ENCODE measurements around the gene MLN. TPM values are rescaled to one million over a fixed set of nuclear protein-coding genes. Genes with fewer than 3 reads are reported as not detected.

The MLN gene
- total and polyA plus RNA-seq, 2 of the 4 experiments (the other 2 are of a cell fraction): not detected

- WGBS, 2 experiments (ENCODE audit: extremely low coverage in 2 of 2, insufficient read length in 1 of 2): 40% methylated on average over 3 of the region's 8 CpGs; no CpG with 5 or more reads in 1 of the 2 experiments
- dilution Hi-C loops (cut with HindIII; ENCODE audit: low sequenced_read_pairs, unreplicated experiment): no loop called here
- Histone ChIP-seq H3K27me3 (ENCODE audit: control insufficient read depth, insufficient read depth, low read length) (peaks cover 40% of the 10 kb centered on the region), H3K9ac (ENCODE audit: low read depth, low read length) (no peak overlapping the region), H4K20me1 (ENCODE audit: insufficient read depth, low read length) (no peaks in the 10 kb centered on the region), H3K9me3 (ENCODE audit: control insufficient read depth, insufficient read depth, low read length) (no peaks in the 10 kb centered on the region), H2BK5ac (ENCODE audit: low read depth, low read length, poor library complexity, severe bottlenecking) (no peak overlapping the region), H2AK5ac (ENCODE audit: low read depth, low read length) (no peak overlapping the region; the same call in 1 of the 2 replicates), H3K56ac (ENCODE audit: extremely low read depth, insufficient read depth, low read length) (no peak overlapping the region), H2BK15ac (ENCODE audit: low read depth, low read length) (no peak overlapping the region), H3K14ac (replicated peaks; ENCODE audit: low read depth, low read length) (no peak overlapping the region), H3K4ac (ENCODE audit: low read depth, low read length) (no peak overlapping the region), H4K91ac (ENCODE audit: insufficient read depth, low read depth, low read length) (no peak overlapping the region), H3K4me3 (ENCODE audit: insufficient read depth, low read depth, low read length) (no peak overlapping the region), H3K23ac (ENCODE audit: low read depth, low read length) (no peak overlapping the region), H3K36me3 (ENCODE audit: control insufficient read depth, insufficient read depth, low read length) (no peaks in the 10 kb centered on the region), H2BK20ac (ENCODE audit: low read depth, low read length) (no peak overlapping the region), H3K4me1 (ENCODE audit: control insufficient read depth, insufficient read depth, low read length) (no peaks in the 10 kb centered on the region), H3K27ac (ENCODE audit: insufficient read depth, low read length) (no peak overlapping the region), H4K5ac (ENCODE audit: low read depth, low read length) (no peak overlapping the region), H3K79me1 (ENCODE audit: low read depth in 1 of 2, low read length in 2 of 2) (no peaks in the 10 kb centered on the region), H4K8ac (ENCODE audit: low read depth in 2 of 2, low read length in 2 of 2) (no peak overlapping the region), H2AFZ (replicated peaks; ENCODE audit: low read length, poor library complexity) (peak overlapping the region; percentile 49), H3K4me2 (ENCODE audit: low read depth, low read length) (no peak overlapping the region), H3K9me1 (ENCODE audit: insufficient read depth, low read length) (no peaks in the 10 kb centered on the region), H3K18ac (ENCODE audit: low read depth, low read length) (no peak overlapping the region), H2AK9ac (replicated peaks; ENCODE audit: low read depth, low read length, poor library complexity) (no peak overlapping the region), H2BK120ac (ENCODE audit: low read depth, low read length) (no peak overlapping the region)
- in situ Hi-C loops (cut with MboI; ENCODE audit: low sequenced_read_pairs): no loop called here
- TF ChIP-seq BHLHE40 (IDR thresholded peaks at IDR 0.05; ENCODE audit: low read depth, low read length) (no peak), CTCF (conservative IDR thresholded peaks at IDR 0.05; ENCODE audit: low read depth, low read length) (peak; percentile 35), MAFK (IDR thresholded peaks at IDR 0.05; ENCODE audit: low read depth, low read length) (no peak), MAZ (IDR thresholded peaks at IDR 0.05; ENCODE audit: borderline replicate concordance, low read depth, low read length) (no peak), NFE2L2 (IDR thresholded peaks at IDR 0.05; ENCODE audit: low read depth, low read length) (no peak), RCOR1 (IDR thresholded peaks at IDR 0.05; ENCODE audit: insufficient replicate concordance, low read length) (no peak), SMC3 (IDR thresholded peaks at IDR 0.05; ENCODE audit: low read depth, low read length) (peak; percentile 10; the same call in 1 of the 2 replicates), POLR2A (IDR thresholded peaks at IDR 0.05; ENCODE audit: low read depth, low read length) (no peak), FOS (IDR thresholded peaks at IDR 0.05; ENCODE audit: low read depth, low read length) (no peak), MXI1 (IDR thresholded peaks at IDR 0.05; ENCODE audit: borderline replicate concordance, low read depth, low read length) (no peak), RAD21 (IDR thresholded peaks at IDR 0.05; ENCODE audit: low read length) (peak; percentile 40), USF2 (IDR thresholded peaks at IDR 0.05; ENCODE audit: low read depth, low read length) (no peak), CEBPB (IDR thresholded peaks at IDR 0.05; ENCODE audit: low read depth, low read length) (no peak), RFX5 (IDR thresholded peaks at IDR 0.05; ENCODE audit: low read depth, low read length) (no peak)
- intact Hi-C loops (cut with micrococcal nuclease): no loop called here
- ChIA-PET CTCF (interaction anchor here (1.8 to 2.1 kb wide), 2 partner anchors 9 to 175 kb away, joined by 6 to 7 read pairs; no protein-coding TSS in a partner anchor), POLR2A (ENCODE audit: unreplicated experiment) (no interaction called here)
- DNase-seq: no peak
- peak; percentile 70 for ATAC-seq (ENCODE audit: low read depth)
- BruUV-seq (replicated peaks): no TSS peak
Observed at GRCh38 chr6:33851959-33852358, 48.2 kb upstream of the MLN start.
